ENCODE results near the gene DCAF8.
"Not testable (repeated sequence)": the region's sequence is repeated elsewhere in the genome, so short reads cannot be mapped to it uniquely, and the experiment has no call there.

DNA sequence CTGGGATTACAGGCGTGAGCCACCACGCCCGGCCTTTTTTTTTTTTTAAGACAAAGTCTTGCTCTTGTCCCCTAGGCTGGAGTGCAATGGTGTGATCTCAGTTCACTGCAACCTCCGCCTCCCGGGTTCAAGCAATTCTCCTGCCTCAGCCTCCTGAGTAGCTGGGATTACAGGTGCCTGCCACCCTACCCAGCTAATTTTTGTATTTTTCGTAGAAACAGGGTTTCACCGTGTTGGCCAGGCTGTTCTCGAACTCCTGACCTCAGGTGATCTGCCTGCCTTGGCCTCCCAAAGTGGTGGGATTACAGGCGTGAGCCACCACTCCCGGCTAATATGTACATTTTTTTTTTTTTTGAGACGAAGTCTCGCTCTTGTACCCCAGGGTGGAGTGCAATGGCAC, 25.4 kb upstream of the DCAF8 start:
- not testable (repeated sequence) for TF ChIP-seq TCF7 (CRISPR knock-in tag; IDR thresholded peaks at IDR 0.05; ENCODE audit: low read depth); CTCF (IDR thresholded peaks at IDR 0.05); ELF4 (CRISPR knock-in tag; IDR thresholded peaks at IDR 0.05; ENCODE audit: low read depth); FOXJ3 (CRISPR knock-in tag; IDR thresholded peaks at IDR 0.05; ENCODE audit: borderline replicate concordance); GABPB1 (CRISPR knock-in tag; IDR thresholded peaks at IDR 0.05); SMAD4 (CRISPR knock-in tag; IDR thresholded peaks at IDR 0.05); ZNF138 (CRISPR knock-in tag; conservative IDR thresholded peaks at IDR 0.05); FOXK1 (CRISPR knock-in tag; IDR thresholded peaks at IDR 0.05); CREM (CRISPR knock-in tag; IDR thresholded peaks at IDR 0.05)

All from WTC11 (cell line).